SK-N-SH treated with all-trans-retinoic acid at 6 μM for 48 hours (cell line): ENCODE measurements around the gene NTN5.

Experiments used
- ATAC-seq: fragments of 200-7000 bp; cut with Tn5 transposase; 3 replicates; pipeline ENCODE4 v1.9.1; 2020; ENCODE audit warnings: mild to moderate bottlenecking, moderate library complexity
- ARNTL ChIP-seq: fragments of 450-650 bp; formaldehyde crosslinking; IDR thresholded peaks from 2 replicates; pipeline ENCODE4 v1.5.0; 2020; ENCODE audit warnings: low read depth, mild to moderate bottlenecking, moderate library complexity, borderline replicate concordance
- BACH2 ChIP-seq: fragments of 250-450 bp; sonication (Bioruptor Pico); IDR thresholded peaks from 2 replicates; pipeline ENCODE4 v1.9.0; 2021; ENCODE audit warnings: mild to moderate bottlenecking, borderline replicate concordance
- CSDC2 ChIP-seq: fragments of 250-450 bp; sonication (Bioruptor Pico); IDR thresholded peaks from 2 replicates; pipeline ENCODE4 v1.5.0; 2020; ENCODE audit warnings: mild to moderate bottlenecking, moderate library complexity
- ESRRG ChIP-seq: fragments of 250-450 bp; sonication (Bioruptor Pico); IDR thresholded peaks from 2 replicates; pipeline ENCODE4 v1.6.1; 2021; ENCODE audit warnings: mild to moderate bottlenecking
- GLIS3 ChIP-seq: fragments of 250-450 bp; sonication (Bioruptor Pico); IDR thresholded peaks from 2 replicates; pipeline ENCODE4 v1.5.0; 2020; ENCODE audit warnings: mild to moderate bottlenecking, moderate library complexity
- OSR1 ChIP-seq: fragments of 250-450 bp; sonication (Bioruptor Pico); IDR thresholded peaks from 2 replicates; pipeline ENCODE4 v1.8.0; 2022; ENCODE audit warnings: moderate library complexity, mild to moderate bottlenecking, inconsistent platforms
- PPARA ChIP-seq: fragments of 250-450 bp; sonication (Bioruptor Pico); IDR thresholded peaks from 2 replicates; pipeline ENCODE4 v1.5.0; 2020; ENCODE audit warnings: mild to moderate bottlenecking, borderline replicate concordance
- RARB ChIP-seq: fragments of 250-450 bp; sonication (Bioruptor Pico); IDR thresholded peaks from 2 replicates; pipeline ENCODE4 v1.8.0; 2021; ENCODE audit warnings: mild to moderate bottlenecking, moderate library complexity
- SNAI2 ChIP-seq: fragments of 250-450 bp; sonication (Bioruptor Pico); IDR thresholded peaks from 2 replicates; pipeline ENCODE4 v1.5.0; 2020; ENCODE audit warnings: mild to moderate bottlenecking, moderate library complexity
- TCF4 ChIP-seq: fragments of 250-450 bp; sonication (Bioruptor Pico); IDR thresholded peaks from 2 replicates; pipeline ENCODE4 v1.8.0; 2021; ENCODE audit warnings: mild to moderate bottlenecking, moderate library complexity, borderline replicate concordance
- TOX ChIP-seq: fragments of 250-450 bp; sonication (Bioruptor Pico); IDR thresholded peaks from 2 replicates; pipeline ENCODE4 v1.8.0; 2021; ENCODE audit warnings: mild to moderate bottlenecking, moderate library complexity, borderline replicate concordance
- ZC3H10 ChIP-seq: fragments of 250-450 bp; sonication (Bioruptor Pico); IDR thresholded peaks from 2 replicates; pipeline ENCODE4 v1.5.1; 2021; ENCODE audit warnings: mild to moderate bottlenecking, moderate library complexity
- ZFP3 ChIP-seq: fragments of 250-450 bp; sonication (Bioruptor Pico); IDR thresholded peaks from 2 replicates; pipeline ENCODE4 v1.5.0; 2020; ENCODE audit warnings: mild to moderate bottlenecking, moderate library complexity
- ZFP30 ChIP-seq: fragments of 450-650 bp; formaldehyde crosslinking; IDR thresholded peaks from 2 replicates; pipeline ENCODE4 v1.5.0; 2022; ENCODE audit warnings: mild to moderate bottlenecking, moderate library complexity
- ZNF565 ChIP-seq: fragments of 450-650 bp; formaldehyde crosslinking; conservative IDR thresholded peaks from 2 replicates; pipeline ENCODE4 v1.5.0; 2020; ENCODE audit warnings: low read depth, mild to moderate bottlenecking, moderate library complexity
- ZNF70 ChIP-seq: fragments of 450-650 bp; formaldehyde crosslinking; IDR thresholded peaks from 2 replicates; pipeline ENCODE4 v1.5.0; 2020; ENCODE audit warnings: mild to moderate bottlenecking, moderate library complexity
- ZNF8 ChIP-seq: fragments of 450-650 bp; formaldehyde crosslinking; IDR thresholded peaks from 2 replicates; pipeline ENCODE4 v1.5.0; 2020; ENCODE audit warnings: mild to moderate bottlenecking, moderate library complexity
- TF ChIP-seq, protein P1 (sequence below): fragments of 250-450 bp; sonication (Bioruptor Pico); IDR thresholded peaks from 2 replicates; pipeline ENCODE4 v1.5.0; 2020; ENCODE audit warnings: mild to moderate bottlenecking, moderate library complexity
- TF ChIP-seq, protein P2 (sequence below): fragments of 250-450 bp; sonication (Bioruptor Pico); IDR thresholded peaks from 2 replicates; pipeline ENCODE4 v1.8.0; 2021; ENCODE audit warnings: low read depth, mild to moderate bottlenecking, moderate library complexity, borderline replicate concordance
- TF ChIP-seq, protein P3 (sequence below): fragments of 250-450 bp; sonication (Bioruptor Pico); IDR thresholded peaks from 2 replicates; pipeline ENCODE4 v1.8.0; 2020; ENCODE audit warnings: mild to moderate bottlenecking, moderate library complexity, borderline replicate concordance
- TF ChIP-seq, protein P4 (sequence below): fragments of 250-450 bp; sonication (Bioruptor Pico); IDR thresholded peaks from 2 replicates; pipeline ENCODE4 v1.5.1; 2020; ENCODE audit warnings: low read depth, mild to moderate bottlenecking, moderate library complexity

The NTN5 gene

DNA sequence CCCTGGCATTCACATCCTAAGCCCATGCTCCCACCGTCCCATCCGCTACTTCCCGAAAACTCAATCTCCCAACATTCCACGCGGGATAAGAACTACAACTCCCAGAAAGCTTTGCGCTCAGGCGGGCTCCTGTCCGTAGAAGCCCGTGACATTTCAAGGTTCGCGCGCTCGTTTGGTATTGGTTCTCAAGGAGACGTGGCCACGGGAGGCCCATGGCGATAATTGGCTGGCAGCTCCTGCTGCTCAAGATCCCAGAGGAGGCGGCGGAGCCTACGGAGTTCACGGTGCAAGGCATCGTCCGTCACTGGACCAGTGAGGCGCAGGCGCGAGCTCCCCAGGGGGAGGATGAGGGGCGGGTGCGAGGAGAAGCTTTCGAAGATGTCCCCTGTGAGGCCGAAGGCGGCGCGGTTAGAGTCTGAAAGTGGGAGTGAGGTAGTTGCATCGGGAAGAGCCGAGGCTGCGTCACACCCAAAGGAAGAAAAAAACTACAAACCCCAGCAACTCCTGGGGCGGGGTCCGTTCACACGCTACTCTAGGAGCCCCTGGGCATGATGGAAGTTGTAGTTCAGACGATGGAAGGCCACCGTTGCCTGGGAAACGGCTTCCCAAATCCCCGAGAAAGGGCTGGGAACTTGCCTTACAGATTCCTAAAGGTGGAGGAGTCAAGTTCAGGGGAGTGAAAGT is 47.9 kb upstream of the NTN5 start:
- TF ChIP-seq ZFP30 (CRISPR knock-in tag) (no peak), TOX (no peak), GLIS3 (CRISPR knock-in tag) (no peak), ZNF70 (CRISPR knock-in tag) (no peak)
- TF ChIP-seq, protein P1, sequence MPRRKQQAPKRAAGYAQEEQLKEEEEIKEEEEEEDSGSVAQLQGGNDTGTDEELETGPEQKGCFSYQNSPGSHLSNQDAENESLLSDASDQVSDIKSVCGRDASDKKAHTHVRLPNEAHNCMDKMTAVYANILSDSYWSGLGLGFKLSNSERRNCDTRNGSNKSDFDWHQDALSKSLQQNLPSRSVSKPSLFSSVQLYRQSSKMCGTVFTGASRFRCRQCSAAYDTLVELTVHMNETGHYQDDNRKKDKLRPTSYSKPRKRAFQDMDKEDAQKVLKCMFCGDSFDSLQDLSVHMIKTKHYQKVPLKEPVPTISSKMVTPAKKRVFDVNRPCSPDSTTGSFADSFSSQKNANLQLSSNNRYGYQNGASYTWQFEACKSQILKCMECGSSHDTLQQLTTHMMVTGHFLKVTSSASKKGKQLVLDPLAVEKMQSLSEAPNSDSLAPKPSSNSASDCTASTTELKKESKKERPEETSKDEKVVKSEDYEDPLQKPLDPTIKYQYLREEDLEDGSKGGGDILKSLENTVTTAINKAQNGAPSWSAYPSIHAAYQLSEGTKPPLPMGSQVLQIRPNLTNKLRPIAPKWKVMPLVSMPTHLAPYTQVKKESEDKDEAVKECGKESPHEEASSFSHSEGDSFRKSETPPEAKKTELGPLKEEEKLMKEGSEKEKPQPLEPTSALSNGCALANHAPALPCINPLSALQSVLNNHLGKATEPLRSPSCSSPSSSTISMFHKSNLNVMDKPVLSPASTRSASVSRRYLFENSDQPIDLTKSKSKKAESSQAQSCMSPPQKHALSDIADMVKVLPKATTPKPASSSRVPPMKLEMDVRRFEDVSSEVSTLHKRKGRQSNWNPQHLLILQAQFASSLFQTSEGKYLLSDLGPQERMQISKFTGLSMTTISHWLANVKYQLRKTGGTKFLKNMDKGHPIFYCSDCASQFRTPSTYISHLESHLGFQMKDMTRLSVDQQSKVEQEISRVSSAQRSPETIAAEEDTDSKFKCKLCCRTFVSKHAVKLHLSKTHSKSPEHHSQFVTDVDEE: peak; percentile 45; the same call in 1 of the 2 replicates
- TF ChIP-seq, protein P2, sequence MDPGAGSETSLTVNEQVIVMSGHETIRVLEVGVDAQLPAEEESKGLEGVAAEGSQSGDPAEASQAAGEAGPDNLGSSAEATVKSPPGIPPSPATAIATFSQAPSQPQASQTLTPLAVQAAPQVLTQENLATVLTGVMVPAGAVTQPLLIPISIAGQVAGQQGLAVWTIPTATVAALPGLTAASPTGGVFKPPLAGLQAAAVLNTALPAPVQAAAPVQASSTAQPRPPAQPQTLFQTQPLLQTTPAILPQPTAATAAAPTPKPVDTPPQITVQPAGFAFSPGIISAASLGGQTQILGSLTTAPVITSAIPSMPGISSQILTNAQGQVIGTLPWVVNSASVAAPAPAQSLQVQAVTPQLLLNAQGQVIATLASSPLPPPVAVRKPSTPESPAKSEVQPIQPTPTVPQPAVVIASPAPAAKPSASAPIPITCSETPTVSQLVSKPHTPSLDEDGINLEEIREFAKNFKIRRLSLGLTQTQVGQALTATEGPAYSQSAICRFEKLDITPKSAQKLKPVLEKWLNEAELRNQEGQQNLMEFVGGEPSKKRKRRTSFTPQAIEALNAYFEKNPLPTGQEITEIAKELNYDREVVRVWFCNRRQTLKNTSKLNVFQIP (CRISPR knock-in tag): no peak
- TF ChIP-seq, all 23 proteins: peak for 1
- ATAC-seq: peak; percentile 91

DNA sequence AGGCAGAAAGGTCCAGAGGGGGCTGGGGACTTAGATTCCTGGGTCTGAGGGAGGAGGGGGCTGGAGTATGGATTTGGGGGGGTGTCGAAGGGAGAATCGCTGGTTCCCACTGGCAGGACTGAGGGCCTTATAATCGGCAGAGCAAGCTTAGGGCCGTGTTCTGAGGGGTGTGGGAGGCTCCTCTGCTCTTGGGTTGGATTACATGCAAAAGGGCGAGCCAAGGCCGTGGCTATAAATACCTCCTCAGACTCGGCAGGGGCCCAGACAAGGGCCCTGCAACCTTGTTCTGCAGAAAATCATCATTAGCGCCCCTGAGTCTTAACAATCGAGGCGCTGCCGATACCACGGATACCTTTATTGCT is 47.4 kb upstream of the NTN5 start:
- peak; percentile 1; the same call in 1 of the 3 replicates for ATAC-seq

DNA sequence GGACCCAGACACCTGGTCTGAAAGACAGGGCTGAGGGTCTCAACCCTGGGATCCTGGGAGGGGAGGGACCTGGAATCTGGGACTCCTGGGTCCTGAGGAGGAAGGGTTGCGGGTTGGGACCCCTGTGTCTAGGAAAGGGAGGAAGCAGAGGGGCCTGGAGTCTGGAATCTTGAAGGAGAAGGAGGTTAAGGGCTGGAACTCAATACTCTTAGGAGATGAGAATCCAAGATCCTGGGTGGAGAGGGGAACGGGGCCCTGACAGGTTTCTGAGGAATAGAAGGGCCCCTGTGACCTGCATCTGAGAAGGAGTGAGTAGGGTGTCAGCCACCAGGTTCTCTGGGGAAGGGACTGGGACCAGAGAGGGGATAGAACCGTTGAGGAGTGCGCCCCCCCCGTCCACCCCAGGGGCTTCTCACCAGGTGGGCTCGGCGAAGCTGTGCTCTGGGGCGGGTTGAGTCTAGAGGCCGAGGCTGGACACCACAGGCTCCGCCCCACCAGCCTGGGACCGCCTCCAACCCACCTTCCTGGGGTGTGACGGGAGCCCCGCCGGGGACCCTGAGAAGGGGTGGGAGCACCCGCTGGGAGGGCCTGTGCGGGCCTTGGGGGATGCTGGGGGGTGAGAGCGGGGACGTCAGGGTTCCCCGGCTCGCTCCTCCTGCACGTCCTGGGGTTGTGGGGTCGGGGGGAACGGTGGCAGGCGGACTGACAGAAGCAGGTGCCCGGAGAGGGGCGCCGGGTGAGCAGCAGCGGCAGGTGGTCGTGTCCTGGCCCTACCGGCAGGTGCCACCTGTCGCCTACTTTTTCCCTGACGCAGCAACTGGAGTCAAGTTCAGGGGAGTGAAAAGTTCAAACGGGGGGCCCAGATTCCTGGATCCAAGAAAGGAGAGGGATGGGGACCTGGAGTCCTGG is 46.7 kb upstream of the NTN5 start, which contains the start of gene MAMSTR:
Gene MAMSTR, minus strand, starts transcription at position 463 of the 909 bp plus-strand sequence. CDS start 694 bp downstream, outside the sequence.
- ATAC-seq: no peak
- TF ChIP-seq, protein P3, sequence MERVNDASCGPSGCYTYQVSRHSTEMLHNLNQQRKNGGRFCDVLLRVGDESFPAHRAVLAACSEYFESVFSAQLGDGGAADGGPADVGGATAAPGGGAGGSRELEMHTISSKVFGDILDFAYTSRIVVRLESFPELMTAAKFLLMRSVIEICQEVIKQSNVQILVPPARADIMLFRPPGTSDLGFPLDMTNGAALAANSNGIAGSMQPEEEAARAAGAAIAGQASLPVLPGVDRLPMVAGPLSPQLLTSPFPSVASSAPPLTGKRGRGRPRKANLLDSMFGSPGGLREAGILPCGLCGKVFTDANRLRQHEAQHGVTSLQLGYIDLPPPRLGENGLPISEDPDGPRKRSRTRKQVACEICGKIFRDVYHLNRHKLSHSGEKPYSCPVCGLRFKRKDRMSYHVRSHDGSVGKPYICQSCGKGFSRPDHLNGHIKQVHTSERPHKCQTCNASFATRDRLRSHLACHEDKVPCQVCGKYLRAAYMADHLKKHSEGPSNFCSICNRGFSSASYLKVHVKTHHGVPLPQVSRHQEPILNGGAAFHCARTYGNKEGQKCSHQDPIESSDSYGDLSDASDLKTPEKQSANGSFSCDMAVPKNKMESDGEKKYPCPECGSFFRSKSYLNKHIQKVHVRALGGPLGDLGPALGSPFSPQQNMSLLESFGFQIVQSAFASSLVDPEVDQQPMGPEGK (CRISPR knock-in tag): no peak
- TF ChIP-seq, protein P2 (CRISPR knock-in tag): no peak
- no peak for TF ChIP-seq TCF4 (CRISPR knock-in tag)
- TF ChIP-seq ZFP3 (CRISPR knock-in tag): no peak
- TF ChIP-seq RARB (CRISPR knock-in tag): no peak
- TF ChIP-seq, protein P1: no peak
- no peak for TF ChIP-seq ZNF565 (CRISPR knock-in tag)
- TF ChIP-seq SNAI2: no peak
- TF ChIP-seq OSR1 (CRISPR knock-in tag): no peak
- TF ChIP-seq PPARA (CRISPR knock-in tag): no peak
- no peak for TF ChIP-seq GLIS3 (CRISPR knock-in tag)

More for the DNA sequence above, 47.4 kb upstream of the NTN5 start:
- TF ChIP-seq RARB (CRISPR knock-in tag) (no peak), TOX (no peak), GLIS3 (CRISPR knock-in tag) (no peak), ZNF70 (CRISPR knock-in tag) (no peak), TCF4 (CRISPR knock-in tag) (no peak), BACH2 (CRISPR knock-in tag) (no peak), ZNF8 (CRISPR knock-in tag) (no peak), ARNTL (CRISPR knock-in tag) (no peak), ESRRG (no peak), CSDC2 (CRISPR knock-in tag) (no peak), ZNF565 (CRISPR knock-in tag) (no peak), ZC3H10 (CRISPR knock-in tag) (no peak), ZFP3 (CRISPR knock-in tag) (no peak)
- TF ChIP-seq, protein P4, sequence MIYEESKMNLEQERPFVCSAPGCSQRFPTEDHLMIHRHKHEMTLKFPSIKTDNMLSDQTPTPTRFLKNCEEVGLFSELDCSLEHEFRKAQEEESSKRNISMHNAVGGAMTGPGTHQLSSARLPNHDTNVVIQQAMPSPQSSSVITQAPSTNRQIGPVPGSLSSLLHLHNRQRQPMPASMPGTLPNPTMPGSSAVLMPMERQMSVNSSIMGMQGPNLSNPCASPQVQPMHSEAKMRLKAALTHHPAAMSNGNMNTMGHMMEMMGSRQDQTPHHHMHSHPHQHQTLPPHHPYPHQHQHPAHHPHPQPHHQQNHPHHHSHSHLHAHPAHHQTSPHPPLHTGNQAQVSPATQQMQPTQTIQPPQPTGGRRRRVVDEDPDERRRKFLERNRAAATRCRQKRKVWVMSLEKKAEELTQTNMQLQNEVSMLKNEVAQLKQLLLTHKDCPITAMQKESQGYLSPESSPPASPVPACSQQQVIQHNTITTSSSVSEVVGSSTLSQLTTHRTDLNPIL: no peak
- TF ChIP-seq, protein P2 (CRISPR knock-in tag): no peak
